GM12801 (cell line): ENCODE results near the gene GRID1.

ENCODE experiments used
- CTCF ChIP-seq: IDR thresholded peaks from one replicate; pipeline ENCODE4 v1.5.1; 2011; ENCODE audit warnings: control low read depth; ENCODE audit not compliant: insufficient read length; ENCODE audit errors: extremely low read depth

The GRID1 gene

GRCh38 chr10:86210416-86210815, 156.2 kb downstream of the GRID1 start:
- TF ChIP-seq CTCF = no peak

- TF ChIP-seq CTCF = no peak
Observed at GRCh38 chr10:86209726-86210125, 156.9 kb downstream of the GRID1 start.

- no peak for TF ChIP-seq CTCF
Observed at GRCh38 chr10:86207226-86207625, 159.4 kb downstream of the GRID1 start.

GRCh38 chr10:86206240-86206579, 160.4 kb downstream of the GRID1 start:
- TF ChIP-seq CTCF = no peak

- TF ChIP-seq CTCF = no peak
Observed at GRCh38 chr10:86205306-86206239, 161.0 kb downstream of the GRID1 start.

- no peak for TF ChIP-seq CTCF
Observed at GRCh38 chr10:86204421-86205305, 161.9 kb downstream of the GRID1 start.

GRCh38 chr10:86203162-86203905, 163.3 kb downstream of the GRID1 start:
- no peak for TF ChIP-seq CTCF
